Prostate gland (tissue), 2 donors: ENCODE measurements around the gene STK10. TPM values are rescaled to one million over a fixed set of nuclear protein-coding genes. Genes with fewer than 3 reads are reported as not detected.

Experiments
- DNase-seq: peaks from one replicate; pipeline ENCODE4 v3.0.0-alpha.2; 2019; ENCODE audit warnings: low spot score
- H3K27ac ChIP-seq, 2 donors: fragments of 200-600 bp; sonication (generic); 2 replicates each; pipeline ENCODE4 v1.5.1; 2017 to 2019
- H3K27me3 ChIP-seq: fragments of 200-600 bp; sonication (generic); replicated peaks from 2 replicates; pipeline ENCODE4 v1.5.1; 2019; ENCODE audit not compliant: insufficient read depth
- H3K36me3 ChIP-seq, 2 donors: fragments of 200-600 bp; sonication (generic); 1 replicate in 1 of 2; 2 replicates in 1 of 2; pipeline versions ENCODE4 v1.5.1 to v1.8.1; 2017 to 2019
- H3K4me1 ChIP-seq: fragments of 200-600 bp; sonication (generic); replicated peaks from 2 replicates; pipeline ENCODE4 v1.5.1; 2019
- H3K4me3 ChIP-seq, 2 donors: fragments of 200-600 bp; sonication (generic); 2 replicates each; pipeline ENCODE4 v1.5.1; 2017 to 2019
- H3K9me3 ChIP-seq: fragments of 200-600 bp; sonication (generic); 2 replicates; pipeline ENCODE4 v1.5.1; 2017
- POLR2A ChIP-seq: fragments of 450-650 bp; IDR thresholded peaks from one replicate; pipeline ENCODE4 v1.6.1; 2016; ENCODE audit warnings: antibody characterized with exemption, mild to moderate bottlenecking
- POLR2AphosphoS5 ChIP-seq: sonication (generic); formaldehyde crosslinking; IDR thresholded peaks from one replicate; pipeline ENCODE4 v1.6.1; 2017; ENCODE audit warnings: antibody characterized with exemption
- WGBS: methylation state at CpG from one replicate; pipeline ENCODE4 v1.1.5; 2018; 5-methylcytosine and 5-hydroxymethylcytosine counted together
- intact Hi-C: fragments of 100-400 bp; cut with DNase I; formaldehyde crosslinking; loops from one replicate; pipeline ENCODE4 v1.14.2; 2022
- total RNA-seq, 2 donors: library from RNA; depleted of rRNA; stranded (reverse); fragments of >200 nt; gene quantifications; one replicate each; pipeline ENCODE4 v1.1.0, GENCODE V29; 2016
- TF ChIP-seq, protein P1 (sequence below), 4 experiments: fragments of 200-600 bp in 2 of 4; fragments of 450-650 bp in 2 of 4; sonication (generic) in 2 of 4; IDR thresholded peaks; 1 replicate in 3 of 4; 2 replicates in 1 of 4; pipeline ENCODE4 v1.5.1; 2016 to 2019; ENCODE audit warnings: antibody characterized with exemption in 4 of 4, mild to moderate bottlenecking in 2 of 4, moderate library complexity in 2 of 4

The STK10 gene
- total RNA-seq, 2 donors from 2014 or later: 4.6 to 73.3 TPM

DNA sequence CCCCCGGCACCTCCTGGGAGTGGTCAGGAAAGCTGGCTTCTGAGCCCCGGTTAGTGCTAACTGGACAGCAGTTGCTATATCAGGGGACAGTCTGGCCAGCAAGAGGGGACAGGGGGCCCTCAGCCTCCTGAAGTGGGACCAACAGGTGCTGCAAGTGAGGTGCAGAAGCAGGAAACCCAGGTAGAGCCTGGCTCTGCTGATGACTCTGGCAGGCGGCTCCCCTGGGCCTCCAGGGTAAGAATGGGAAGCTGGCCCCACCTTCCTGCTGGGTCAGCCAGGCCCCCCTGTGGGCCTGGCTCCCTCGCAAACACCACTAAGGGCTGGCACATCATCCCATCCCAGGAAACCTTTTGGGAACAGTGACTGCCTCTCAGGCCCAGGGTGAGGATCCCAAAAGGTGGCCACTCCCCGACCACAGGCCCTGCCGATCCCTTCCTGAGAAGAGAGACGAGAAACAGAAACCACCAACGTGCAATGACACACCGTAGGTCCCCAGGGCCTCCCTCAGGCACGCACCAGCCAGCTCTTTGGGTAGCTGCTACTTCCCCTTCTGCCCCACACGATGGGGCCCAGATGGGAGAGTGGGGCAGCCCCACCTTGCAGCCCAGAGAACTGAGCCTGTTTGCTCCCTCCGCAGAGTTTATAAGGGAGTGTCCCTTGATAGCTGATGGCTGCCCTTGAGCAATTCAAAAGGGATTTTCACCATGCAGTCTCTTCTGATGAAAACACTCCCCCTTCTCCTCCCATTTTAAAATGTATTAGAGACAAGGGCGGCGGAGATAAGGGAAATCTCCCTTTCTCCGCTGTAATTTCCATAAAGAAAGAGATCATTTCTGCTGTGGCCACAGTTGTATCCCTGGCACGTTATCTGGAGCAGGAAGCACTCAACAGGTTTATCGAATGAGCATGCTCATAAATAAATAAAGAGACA is 76.8 kb downstream of the STK10 start:
- no peaks in the 10 kb centered on the region for H3K36me3 ChIP-seq
- intact Hi-C loops: no loop called here
- H3K27ac ChIP-seq: peak overlapping the region in 1 of 2 donors; percentile 27
- H3K9me3 ChIP-seq: no peaks in the 10 kb centered on the region
- H3K4me3 ChIP-seq: no peak overlapping the region
- 29% methylated on average over 17 of the region's 17 CpGs for WGBS
- DNase-seq: no peak
- H3K27me3 ChIP-seq: no peaks in the 10 kb centered on the region
- peaks cover 7% of the 10 kb centered on the region for H3K4me1 ChIP-seq
- TF ChIP-seq, protein P1, sequence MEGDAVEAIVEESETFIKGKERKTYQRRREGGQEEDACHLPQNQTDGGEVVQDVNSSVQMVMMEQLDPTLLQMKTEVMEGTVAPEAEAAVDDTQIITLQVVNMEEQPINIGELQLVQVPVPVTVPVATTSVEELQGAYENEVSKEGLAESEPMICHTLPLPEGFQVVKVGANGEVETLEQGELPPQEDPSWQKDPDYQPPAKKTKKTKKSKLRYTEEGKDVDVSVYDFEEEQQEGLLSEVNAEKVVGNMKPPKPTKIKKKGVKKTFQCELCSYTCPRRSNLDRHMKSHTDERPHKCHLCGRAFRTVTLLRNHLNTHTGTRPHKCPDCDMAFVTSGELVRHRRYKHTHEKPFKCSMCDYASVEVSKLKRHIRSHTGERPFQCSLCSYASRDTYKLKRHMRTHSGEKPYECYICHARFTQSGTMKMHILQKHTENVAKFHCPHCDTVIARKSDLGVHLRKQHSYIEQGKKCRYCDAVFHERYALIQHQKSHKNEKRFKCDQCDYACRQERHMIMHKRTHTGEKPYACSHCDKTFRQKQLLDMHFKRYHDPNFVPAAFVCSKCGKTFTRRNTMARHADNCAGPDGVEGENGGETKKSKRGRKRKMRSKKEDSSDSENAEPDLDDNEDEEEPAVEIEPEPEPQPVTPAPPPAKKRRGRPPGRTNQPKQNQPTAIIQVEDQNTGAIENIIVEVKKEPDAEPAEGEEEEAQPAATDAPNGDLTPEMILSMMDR (IDR thresholded peaks at IDR 0.05): no peak
- TF ChIP-seq POLR2AphosphoS5 (no peak), POLR2A (no peak)

DNA sequence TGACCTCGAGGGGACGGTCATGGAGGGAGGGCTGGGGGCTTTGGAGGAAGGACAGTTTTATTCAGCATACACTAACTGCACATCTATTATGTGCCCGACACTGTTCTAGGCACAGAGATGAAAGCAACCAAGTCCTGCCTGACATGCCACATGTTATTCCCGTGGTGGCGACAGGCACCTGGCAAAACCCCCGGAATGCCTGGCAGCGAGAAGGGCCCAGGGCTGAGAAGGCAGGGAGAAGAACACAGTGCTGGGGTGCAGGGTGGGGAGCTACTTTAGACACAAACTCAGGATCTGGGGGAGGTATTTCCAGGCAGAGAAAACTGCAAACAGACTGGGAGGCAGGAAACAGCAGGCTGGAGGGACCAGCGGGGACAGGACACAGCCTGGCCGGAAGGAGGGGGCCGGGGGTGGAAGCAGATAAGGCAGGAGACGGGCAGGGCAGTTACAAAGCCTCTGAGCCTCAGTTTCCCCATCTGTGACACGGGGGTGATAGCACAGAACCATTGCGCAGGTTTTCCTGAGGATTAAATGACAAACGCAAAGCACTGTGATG is 77.7 kb downstream of the STK10 start:
- no peak for TF ChIP-seq POLR2A
- TF ChIP-seq POLR2AphosphoS5: no peak
- TF ChIP-seq, protein P1 (IDR thresholded peaks at IDR 0.05): no peak
- H3K4me3 ChIP-seq: no peak overlapping the region
- DNase-seq: no peak
- no peak overlapping the region for H3K27ac ChIP-seq
- H3K9me3 ChIP-seq: no peaks in the 10 kb centered on the region
- H3K27me3 ChIP-seq: no peaks in the 10 kb centered on the region
- no peaks in the 10 kb centered on the region for H3K36me3 ChIP-seq
- 79% methylated on average over 14 of the region's 14 CpGs for WGBS
- peaks cover 7% of the 10 kb centered on the region for H3K4me1 ChIP-seq
- intact Hi-C loops: no loop called here

DNA sequence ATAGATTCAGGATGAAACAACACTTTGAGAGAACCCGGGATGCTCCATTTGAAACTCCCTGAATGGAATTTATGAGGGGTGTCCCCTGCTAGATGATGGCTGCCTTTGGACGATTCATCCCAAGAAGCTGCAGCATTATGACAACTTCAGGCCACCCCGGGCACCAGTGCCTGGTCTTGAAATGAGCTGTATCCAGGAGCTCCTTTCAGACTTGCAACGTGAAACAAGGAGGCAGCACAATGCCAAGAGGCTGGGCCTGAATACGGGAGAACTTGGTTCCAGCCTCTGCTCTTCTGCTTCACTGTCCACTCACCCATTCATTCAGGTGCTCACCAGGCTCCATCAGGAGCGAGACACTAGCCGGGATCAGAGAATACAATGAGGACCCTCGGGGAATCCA is 78.3 kb downstream of the STK10 start:
- Histone ChIP-seq H3K4me3 (no peak overlapping the region), H3K36me3 (no peaks in the 10 kb centered on the region), H3K9me3 (no peaks in the 10 kb centered on the region), H3K4me1 (peaks cover 7% of the 10 kb centered on the region), H3K27me3 (no peaks in the 10 kb centered on the region), H3K27ac (no peak overlapping the region)
- intact Hi-C loops: loop anchor here (5.0 kb wide), 1 partner anchor 183 kb away; no protein-coding TSS in a partner anchor
- no peak for DNase-seq
- TF ChIP-seq, protein P1 (IDR thresholded peaks at IDR 0.05): no peak
- 85% methylated on average over 8 of the region's 8 CpGs for WGBS

DNA sequence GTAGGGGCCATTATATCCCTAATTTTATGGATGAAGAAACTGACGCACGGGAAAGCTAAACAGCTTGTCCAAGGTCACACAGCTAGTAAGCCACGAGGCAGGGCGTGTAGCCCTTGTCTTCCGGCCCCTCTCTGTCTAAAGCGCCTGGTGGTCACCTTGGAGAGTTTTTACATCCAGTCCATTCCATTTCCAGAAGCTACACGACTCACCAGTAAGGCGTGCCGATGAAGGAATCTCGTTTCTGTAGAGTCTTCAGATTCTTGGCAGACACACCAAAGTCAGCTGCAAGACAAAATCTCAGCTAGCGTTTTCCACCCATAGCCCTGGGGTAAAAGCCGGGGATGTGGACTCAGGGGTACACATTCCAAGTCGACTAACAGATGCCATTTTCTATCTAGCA is 80.5 kb downstream of the STK10 start:
- H3K4me1 ChIP-seq: peaks cover 7% of the 10 kb centered on the region
- H3K27ac ChIP-seq: no peak overlapping the region
- intact Hi-C loops: loop anchor here (1.0 to 5.0 kb wide), 2 partner anchors 80 to 185 kb away; no protein-coding TSS in a partner anchor
- no peaks in the 10 kb centered on the region for H3K9me3 ChIP-seq
- no peak overlapping the region for H3K4me3 ChIP-seq
- H3K27me3 ChIP-seq: no peaks in the 10 kb centered on the region
- no peaks in the 10 kb centered on the region for H3K36me3 ChIP-seq
- DNase-seq: no peak
- TF ChIP-seq, protein P1 (IDR thresholded peaks at IDR 0.05): no peak
- TF ChIP-seq POLR2AphosphoS5: no peak
- no peak for TF ChIP-seq POLR2A
- 22% methylated on average over 13 of the region's 13 CpGs for WGBS
